ENCODE measurements around the gene PRKAG2. TPM values are rescaled to one million over a fixed set of nuclear protein-coding genes. Genes with fewer than 3 reads are reported as not detected.
"Not testable (repeated sequence)": the region's sequence is repeated elsewhere in the genome, so short reads cannot be mapped to it uniquely, and the experiment has no call there.

The PRKAG2 gene
- total RNA-seq, 1 donor from 2014 or later, result 22.6 TPM

DNA sequence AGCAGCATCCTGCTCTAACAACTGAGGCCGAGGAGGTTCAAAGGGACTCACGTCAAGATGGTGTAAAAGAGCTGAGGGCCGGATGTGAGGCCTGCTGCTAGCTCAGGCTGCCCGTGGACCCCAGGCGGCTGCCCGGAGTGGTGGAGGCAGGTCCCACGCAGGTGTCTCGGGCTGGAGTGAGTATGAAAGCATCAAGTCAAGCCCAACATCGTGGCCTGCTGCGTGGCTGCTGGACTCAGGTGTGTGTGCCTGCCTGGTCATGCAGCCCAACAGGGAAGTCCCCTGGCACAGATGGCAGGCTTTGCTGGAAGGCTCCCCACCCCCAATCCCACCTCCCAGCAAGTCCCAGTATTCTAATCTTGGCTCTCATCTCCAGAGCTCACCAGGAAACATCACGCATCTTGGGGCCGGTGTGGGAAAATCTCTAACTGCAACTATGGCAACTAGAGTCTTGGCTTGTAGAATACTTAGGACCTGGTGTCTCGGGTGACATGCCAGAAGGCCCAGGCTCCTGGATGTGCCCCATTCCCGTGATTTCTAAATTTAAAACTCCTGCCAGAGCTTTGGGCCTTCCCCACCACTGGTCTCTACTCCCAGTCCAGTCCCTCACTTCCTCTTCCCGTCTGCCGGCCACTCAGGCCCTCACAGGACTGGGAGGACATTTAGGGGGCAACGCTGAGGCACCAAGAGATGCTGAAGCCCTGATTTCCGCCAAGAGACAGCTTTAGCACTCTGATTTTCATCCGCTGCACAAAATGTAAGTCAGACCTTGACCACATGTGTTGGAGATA, 85.9 kb downstream of the PRKAG2 start:
- DNase-seq (ENCODE audit: low read depth), result no peak

DNA sequence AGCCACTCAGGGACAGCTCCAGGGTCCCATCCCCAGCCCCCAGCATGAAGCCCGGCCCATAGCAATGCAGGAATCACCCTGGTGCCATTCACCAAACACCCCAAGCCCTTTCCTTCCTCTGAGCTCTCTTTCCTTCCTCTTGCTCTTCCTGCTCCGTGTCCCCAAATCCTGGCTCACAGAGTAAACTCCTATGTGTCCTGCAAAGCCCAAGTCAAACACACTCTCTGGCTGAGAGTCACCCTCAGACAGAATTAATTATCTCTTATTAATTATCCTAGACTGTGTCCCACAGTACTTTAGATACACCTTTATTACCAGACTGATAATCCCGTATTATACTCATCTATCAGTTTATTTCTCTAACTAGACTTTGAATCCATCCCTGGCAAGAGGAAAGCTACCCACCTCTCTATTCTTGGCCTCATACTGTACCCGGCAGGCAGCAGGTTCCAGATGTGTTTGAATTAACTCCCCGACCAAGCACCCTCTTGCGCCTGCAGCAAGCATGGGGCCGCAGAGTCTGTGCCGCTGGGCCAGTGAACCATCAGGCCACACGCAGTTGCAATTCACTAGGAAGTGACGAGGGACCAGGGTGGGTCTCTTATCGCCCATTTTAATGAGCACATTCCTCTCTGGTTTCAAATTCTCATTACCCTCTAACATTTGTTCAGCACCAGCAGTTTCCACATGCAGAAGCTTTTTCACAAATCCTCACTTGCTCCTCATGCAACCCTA, 86.7 kb downstream of the PRKAG2 start:
- DNase-seq (ENCODE audit: low read depth), result no peak

DNA sequence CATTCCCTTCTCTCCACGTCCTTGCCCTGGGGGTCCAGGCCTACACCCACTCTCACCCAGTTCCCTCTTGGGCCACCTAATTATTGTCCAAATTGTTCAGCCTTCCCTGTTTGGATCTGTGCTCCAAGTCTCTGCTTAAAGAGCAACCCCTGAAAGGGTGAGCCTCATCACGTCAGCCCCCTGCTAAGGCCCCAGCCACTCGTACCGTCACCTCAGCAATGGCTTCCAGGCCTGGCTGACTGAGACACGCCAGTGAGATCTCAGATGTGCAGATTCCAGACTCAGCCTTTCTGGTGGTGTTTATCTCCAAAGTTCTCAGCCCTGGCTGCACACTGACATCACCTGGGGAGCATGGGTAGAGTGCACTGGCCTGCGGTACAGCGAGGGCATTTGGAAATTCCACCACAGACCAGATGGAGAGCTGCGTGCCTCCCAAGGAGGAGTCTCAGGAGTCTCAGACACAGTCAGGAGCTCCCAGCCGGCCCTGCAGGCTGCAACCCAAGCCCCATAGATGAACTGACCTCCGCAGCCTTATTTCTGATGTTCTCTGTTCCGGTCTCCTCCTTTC, 87.5 kb downstream of the PRKAG2 start:
- no peak for DNase-seq (ENCODE audit: low read depth)

DNA sequence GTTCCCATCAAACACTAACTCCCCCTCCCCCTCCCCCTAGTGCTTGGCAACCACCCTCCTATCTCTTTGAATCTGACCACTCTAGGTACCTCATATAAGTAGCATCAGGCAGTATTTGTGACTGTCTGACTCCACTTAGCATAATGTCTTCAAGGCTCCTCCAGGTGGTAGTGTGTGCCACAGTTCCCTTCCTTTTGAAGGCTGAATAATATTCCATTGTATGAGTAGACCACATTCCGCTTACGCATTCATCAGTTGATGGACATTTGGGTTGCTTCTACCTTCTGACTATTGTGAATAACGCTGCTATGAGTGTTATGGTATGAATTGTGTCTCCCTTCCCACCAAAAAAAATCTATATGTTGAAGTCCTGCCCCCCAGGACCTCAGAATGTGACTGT, 89.6 kb downstream of the PRKAG2 start:
- DNase-seq (ENCODE audit: low read depth), result no peak

DNA sequence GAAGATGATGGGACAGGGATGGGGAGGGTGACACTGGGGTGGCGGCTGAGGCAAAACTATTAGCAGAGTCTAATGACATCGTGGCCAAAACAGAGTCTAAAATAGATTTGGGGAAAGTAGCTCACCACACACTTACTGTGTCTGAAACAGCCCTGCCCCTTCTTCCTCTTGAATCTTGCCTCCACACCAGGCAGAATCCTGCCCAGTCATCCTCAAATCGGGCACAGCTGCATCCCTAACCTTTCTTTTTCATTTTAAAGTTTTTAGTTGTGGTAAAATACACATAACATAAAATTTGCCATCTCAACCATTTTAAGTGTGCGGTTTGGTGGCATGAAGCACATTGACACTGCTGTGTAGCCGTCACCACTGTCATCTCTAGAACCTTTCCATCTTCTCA, 90.0 kb downstream of the PRKAG2 start:
- peak; percentile 31 for DNase-seq (ENCODE audit: low read depth)

DNA sequence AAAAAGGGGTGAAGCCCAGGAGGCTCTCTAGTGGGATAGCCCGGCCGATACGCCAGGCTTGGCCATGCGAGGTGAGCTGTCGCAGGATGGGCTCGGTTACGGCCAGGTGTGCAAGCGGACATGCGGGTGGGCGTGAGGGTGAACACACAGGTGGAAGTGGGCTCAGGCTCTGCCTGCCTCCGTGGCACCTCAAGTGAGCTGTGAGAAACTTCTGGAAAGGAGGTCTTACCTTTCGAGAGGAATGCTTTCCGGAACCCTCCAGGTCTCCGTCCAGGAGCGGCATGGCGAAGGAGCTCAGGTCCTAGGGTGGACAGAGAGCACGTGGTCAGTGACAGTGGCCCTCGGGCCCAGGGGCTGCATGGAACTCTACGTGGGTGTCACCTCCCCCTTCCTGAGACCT, 90.7 kb downstream of the PRKAG2 start:
- DNase-seq (ENCODE audit: low read depth), result no peak

DNA sequence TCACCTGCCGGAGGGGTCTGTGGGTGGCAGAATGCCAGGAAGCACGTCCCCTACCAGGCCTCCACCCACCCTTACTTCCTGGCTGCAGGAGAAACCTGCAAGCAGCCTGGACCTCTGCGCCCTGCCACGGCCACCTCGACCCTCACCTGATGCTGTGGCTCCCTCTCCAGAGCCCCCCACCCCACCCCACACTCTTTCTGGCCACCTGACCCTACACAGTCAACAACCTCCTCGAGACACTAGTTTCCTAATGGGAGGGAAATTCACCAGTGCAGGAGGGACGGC, 91.3 kb downstream of the PRKAG2 start:
- DNase-seq (ENCODE audit: low read depth), result no peak

- no peak for DNase-seq (ENCODE audit: low read depth)
Measured at GRCh38 chr7:151784853-151785680, 91.8 kb downstream of the PRKAG2 start.

DNA sequence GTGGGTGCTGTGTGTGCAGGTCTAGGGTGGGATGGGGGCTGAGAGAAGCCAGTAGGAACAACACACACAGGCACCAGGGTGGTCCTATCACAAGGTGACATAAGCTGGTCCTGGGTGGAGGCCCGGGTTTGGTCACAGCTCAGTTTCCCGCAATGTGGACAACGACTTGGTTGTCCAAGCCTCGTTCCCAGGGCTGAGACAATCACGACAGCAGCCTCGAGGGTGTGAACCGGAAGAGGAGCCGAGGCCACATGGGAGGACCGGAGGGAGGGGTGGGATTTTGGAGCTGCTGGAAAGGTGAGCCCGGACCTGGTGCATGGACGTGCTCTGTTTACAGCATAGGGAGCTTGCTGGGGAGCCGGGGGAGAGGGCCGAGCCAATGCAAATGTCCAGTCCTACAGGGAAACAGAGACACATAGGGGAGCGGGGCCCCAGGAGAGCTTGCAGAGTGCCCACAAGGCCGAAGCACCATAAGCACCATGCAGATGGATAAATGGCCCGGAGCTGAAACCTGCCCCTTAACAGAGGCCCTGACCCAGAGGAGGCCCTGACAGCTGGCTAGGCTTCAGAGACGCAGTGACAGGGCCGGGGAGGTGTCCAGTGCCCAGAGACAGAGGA, 92.8 kb downstream of the PRKAG2 start:
- no peak for DNase-seq (ENCODE audit: low read depth)

DNA sequence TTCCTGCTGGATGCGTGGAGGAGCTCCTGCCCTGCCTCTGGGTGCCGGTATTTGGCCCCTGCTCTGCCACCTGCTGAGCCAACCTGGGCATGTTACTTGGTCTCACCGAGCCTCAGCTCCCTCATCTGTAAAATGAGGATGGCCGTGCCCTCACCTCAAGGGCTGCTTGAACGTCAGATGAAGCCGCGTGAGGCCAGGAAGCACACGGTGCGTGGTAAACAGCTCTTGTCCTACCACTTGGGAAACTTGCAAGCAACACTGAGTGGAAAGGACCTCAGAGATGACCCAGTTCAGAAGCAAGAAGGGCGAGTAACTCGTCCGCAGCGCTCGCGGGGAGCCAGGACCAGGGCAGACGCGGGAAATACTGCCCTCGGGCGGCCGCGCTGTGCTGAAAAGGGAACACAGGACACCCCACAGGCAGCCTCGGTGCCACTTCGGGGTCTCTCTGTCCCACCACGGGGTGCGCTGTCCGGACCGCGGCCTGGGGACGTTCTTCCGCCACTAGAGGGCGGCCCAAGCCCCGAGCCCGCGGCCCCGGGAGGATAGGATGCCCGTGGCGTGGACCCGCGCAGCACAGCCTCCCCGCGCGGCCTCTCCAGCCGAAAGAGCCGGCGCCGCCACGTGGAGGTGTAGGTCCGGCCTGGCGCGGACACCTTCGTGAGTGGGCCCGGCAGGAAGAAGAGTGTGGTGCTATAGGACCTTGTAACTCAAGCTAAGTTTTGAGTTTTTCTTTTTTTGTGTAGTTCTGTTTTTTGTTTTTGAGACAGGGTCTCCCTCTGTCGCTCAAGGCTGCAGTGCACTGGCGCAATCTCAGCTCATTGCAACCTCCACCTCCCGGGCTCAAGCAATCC, 94.1 kb downstream of the PRKAG2 start:
- peak; percentile 70 for DNase-seq (ENCODE audit: low read depth)

DNA sequence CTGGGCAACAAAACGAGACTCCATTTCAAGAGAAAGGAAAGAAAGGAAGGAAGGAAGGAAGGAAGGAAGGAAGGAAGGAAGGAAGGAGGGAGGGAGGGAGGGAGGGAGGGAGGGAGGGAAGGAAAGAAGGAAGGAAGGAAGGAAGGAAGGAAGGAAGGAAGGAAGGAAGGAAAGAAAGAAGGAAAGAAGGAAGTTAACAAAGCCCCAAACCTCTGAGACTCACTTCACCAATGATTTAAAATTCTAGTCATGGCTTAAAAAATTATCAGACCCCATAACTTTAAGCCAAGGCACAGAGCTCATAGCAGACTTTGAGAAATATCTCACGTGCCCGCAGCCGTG, 94.7 kb downstream of the PRKAG2 start:
- not testable (repeated sequence) for DNase-seq (ENCODE audit: low read depth)

DNA sequence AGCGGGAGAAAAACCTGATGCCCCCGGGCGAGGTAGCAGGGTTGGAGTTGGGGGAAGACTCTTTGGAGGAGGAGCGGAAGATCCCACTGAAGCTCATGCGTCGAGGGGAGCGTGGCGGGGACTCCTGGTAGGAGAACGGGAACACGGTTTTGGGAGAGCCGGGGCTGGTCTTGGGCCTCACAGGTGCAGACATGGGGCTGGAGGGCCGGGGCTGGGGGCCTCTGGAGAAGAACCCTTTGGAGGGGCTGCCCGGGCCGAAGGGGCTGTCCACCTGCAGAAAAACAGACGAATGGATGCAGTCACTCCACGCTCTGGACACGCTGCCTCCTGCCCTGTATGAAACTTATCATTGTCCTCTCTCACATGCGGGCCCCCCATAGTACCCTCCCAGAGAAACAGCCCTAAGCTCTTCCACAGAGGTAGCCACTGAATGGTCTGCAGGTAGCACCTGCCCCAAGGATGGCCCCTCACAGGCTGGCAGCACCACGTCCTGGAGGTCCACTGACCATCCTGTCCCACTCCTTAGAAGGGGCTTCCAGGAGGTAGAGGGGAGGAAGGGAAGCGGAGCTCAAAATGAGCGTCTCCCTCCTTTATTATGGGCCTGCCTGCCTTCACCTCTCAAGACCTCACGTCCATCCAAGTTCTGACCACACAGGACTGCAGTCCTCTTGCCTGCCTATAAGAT, 95.6 kb downstream of the PRKAG2 start:
- DNase-seq (ENCODE audit: low read depth), result no peak

GRCh38 chr7:151780631-151781030, 96.3 kb downstream of the PRKAG2 start:
- DNase-seq (ENCODE audit: low read depth), result peak; percentile 82

DNA sequence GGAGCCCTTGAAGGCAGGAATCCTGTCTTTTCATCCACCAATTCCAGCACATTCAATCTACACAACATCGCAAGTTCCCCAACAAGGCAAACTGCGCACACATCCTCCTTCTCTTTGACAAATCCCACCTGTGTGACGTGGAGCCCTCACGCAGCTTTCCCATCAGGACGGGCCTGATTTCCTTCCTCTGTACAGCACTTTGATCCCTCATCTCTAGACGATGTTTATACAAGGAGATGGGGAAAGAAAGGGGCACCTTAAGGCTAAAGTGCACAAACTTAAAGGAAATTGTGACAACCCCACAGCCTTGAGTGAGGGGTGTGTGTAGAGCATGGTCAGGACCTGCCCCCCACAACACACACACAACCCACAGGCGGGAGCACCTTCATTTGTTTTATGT, 97.2 kb downstream of the PRKAG2 start:
- no peak for DNase-seq (ENCODE audit: low read depth)

- DNase-seq (ENCODE audit: low read depth), result no peak
Measured at GRCh38 chr7:151779255-151779654, 97.7 kb downstream of the PRKAG2 start.

GRCh38 chr7:151777908-151778670, 98.8 kb downstream of the PRKAG2 start:
- DNase-seq (ENCODE audit: low read depth), result no peak

GRCh38 chr7:151777495-151777880, 99.4 kb downstream of the PRKAG2 start:
- no peak for DNase-seq (ENCODE audit: low read depth)

GRCh38 chr7:151776876-151777494, 99.9 kb downstream of the PRKAG2 start:
- DNase-seq (ENCODE audit: low read depth), result no peak

DNA sequence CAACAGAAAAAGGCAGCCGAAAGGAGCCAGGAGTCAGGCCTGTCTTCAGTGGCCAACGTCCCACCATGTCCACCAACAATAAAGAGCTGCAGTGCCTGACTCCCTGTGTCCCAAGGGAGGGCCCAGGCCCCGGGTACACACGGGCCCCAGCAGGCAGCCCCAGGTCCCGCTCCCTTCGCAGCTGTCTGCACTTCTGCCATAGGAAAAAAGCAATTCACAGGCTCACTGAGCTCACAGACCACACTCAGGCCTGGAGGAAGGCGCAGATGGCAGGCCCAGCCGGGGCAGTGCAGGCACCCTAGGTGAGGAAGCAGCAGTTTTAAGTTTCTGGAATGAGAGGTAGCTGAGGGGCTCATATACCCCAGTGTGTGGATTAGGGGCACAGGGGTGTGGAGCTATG, 100.5 kb downstream of the PRKAG2 start:
- no peak for DNase-seq (ENCODE audit: low read depth)

All from myocyte (in vitro differentiated cells).